ENCODE results near the gene LIPG.

The LIPG gene

DNA sequence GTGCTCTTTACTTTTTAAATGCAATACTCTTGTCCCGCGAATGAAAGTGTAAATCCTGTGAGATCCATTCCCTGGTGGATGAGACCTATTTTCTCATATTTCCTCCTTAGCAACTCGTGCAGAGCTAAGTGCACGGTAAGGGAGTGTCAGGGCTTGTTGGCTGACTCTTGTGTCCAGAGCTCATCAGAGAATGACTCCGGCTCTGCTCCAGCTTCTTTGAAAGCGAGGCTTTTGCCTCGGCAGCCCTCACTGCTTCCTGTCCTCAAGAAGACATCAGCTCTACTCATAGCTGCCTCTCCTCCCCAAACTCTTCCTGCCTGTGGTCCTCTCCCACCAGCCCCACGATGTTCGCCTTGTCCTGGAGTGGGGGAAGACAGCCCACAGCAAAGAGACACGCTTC is 70.7 kb downstream of the LIPG start:
- H3K36me3 Mint-ChIP-seq (ENCODE audit: low read depth), result no peaks in the 10 kb centered on the region
- no peak overlapping the region for H3K27ac Mint-ChIP-seq
- no peak overlapping the region for H3K4me3 Mint-ChIP-seq
- no peak for DNase-seq (ENCODE audit: low spot score)
- H3K4me1 Mint-ChIP-seq (ENCODE audit: low read depth), result no peaks in the 10 kb centered on the region
- H3K9me3 Mint-ChIP-seq, result no peaks in the 10 kb centered on the region
- peaks cover 12% of the 10 kb centered on the region for H3K27me3 Mint-ChIP-seq (ENCODE audit: low read depth)

DNA sequence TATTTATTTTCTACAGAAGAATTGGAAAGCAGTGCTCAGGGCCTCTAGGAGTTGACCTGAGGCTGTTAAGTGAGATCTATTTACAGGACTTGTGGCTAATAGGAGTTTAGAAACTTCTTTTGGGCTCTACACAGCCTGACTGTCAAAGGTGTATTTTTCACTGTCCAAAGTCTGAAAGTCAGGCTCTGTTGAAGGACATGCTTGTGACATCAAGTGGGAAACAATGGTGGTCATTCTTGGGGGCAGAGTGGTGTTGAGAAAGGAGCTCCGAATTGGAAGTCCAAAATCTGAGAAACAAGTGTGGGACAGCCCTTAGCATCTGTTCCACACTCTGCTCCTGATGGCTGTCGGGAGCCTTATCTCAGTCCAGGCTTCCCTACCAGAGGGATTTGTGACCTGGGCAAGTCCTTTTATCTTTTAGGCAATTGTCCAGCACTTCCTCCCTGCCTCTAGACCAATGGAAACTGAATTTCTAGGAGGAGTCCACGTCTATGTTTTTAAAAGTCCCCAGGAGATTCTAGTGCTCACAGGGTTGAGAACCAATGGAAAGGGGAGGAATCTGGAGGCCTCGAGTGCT is 76.4 kb downstream of the LIPG start:
- Mint-ChIP-seq H3K4me1 (ENCODE audit: low read depth) (no peaks in the 10 kb centered on the region), H3K36me3 (ENCODE audit: low read depth) (no peaks in the 10 kb centered on the region), H3K27ac (no peak overlapping the region), H3K4me3 (no peak overlapping the region), H3K9me3 (no peaks in the 10 kb centered on the region), H3K27me3 (ENCODE audit: low read depth) (peaks cover 10% of the 10 kb centered on the region)
- DNase-seq (ENCODE audit: low spot score), result no peak

DNA sequence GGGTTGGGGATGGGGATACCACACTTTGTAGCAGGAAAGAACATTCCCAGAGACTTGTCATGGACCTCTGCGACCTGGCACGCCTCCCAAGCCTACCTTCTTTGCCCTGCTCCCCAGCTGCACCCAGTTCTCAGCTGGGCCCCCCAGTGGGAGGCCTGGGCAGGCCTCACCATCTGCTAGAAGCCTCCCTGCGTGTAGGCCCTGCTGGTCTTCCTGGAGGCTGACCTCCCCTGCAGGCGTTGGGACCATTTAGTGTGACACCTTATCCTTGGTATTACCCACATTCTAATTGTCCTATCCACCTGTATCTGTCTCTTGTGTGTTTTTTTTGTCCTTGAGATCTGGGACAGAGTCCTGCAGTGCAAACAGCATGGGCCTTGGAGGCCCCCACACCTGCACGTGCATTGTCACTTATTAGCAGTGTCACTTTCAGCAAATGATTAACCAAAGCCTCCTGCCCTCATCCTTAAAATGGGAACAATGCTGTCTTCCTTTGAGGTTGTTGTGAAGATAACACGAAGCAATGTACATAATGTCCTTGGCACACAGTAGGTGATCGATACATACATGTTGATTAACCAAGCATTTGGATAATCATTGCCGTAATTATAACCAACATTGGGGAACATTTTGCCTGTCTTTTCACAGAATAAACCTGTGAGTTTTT is 77.2 kb downstream of the LIPG start:
- H3K27me3 Mint-ChIP-seq (ENCODE audit: low read depth), result peaks cover 10% of the 10 kb centered on the region
- H3K36me3 Mint-ChIP-seq (ENCODE audit: low read depth), result no peaks in the 10 kb centered on the region
- H3K4me3 Mint-ChIP-seq, result no peak overlapping the region
- no peak overlapping the region for H3K27ac Mint-ChIP-seq
- DNase-seq (ENCODE audit: low spot score), result no peak
- no peaks in the 10 kb centered on the region for H3K4me1 Mint-ChIP-seq (ENCODE audit: low read depth)
- no peaks in the 10 kb centered on the region for H3K9me3 Mint-ChIP-seq

DNA sequence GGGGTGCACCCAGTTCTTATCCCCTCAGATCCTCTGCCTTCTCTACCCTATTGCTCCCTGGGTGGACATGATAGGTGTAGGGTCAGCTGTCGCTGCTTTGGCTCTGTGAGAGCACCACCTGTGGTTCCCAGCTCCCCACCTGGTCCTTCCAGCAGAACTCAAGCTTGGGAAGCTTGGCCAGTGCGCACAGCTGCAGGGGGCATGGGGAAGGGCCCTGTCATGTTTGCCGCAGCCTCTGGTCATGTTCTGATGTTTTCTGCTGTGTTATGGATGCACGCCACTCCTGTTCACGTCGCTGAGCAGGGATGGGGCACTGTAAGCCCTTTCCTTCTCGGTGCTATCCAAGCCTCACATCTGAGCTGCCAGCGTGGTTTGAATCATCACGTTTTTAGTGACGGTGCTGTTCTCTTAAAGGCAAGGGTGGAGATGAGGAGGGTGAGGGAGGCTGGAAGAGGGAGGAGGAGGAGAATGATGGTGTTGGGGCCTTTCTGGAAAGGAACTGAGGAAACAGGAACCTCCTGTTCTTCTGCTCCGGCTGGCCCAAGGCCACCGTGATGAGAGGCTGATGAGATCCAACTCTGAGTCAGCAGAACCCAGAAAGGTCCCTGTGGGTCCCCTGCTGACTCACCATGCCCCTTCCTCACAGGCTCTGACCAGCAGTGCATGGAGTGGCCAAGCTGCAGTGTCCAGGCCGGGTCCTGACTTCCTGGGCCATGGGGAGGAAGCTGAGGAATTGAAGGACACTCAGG is 78.0 kb downstream of the LIPG start:
- H3K4me3 Mint-ChIP-seq, result no peak overlapping the region
- no peak for DNase-seq (ENCODE audit: low spot score)

GRCh38 chr18:49640741-49641140 is 78.9 kb downstream of the LIPG start:
- no peaks in the 10 kb centered on the region for H3K4me1 Mint-ChIP-seq (ENCODE audit: low read depth)
- H3K27ac Mint-ChIP-seq, result no peak overlapping the region
- no peaks in the 10 kb centered on the region for H3K9me3 Mint-ChIP-seq
- H3K4me3 Mint-ChIP-seq, result no peak overlapping the region
- no peak for DNase-seq (ENCODE audit: low spot score)
- H3K27me3 Mint-ChIP-seq (ENCODE audit: low read depth), result peaks cover 4% of the 10 kb centered on the region
- no peaks in the 10 kb centered on the region for H3K36me3 Mint-ChIP-seq (ENCODE audit: low read depth)

More for the DNA sequence above, 78.0 kb downstream of the LIPG start:
- Mint-ChIP-seq H3K9me3 (no peaks in the 10 kb centered on the region), H3K27me3 (ENCODE audit: low read depth) (peaks cover 7% of the 10 kb centered on the region), H3K36me3 (ENCODE audit: low read depth) (no peaks in the 10 kb centered on the region), H3K4me1 (ENCODE audit: low read depth) (no peaks in the 10 kb centered on the region), H3K27ac (no peak overlapping the region)

DNA sequence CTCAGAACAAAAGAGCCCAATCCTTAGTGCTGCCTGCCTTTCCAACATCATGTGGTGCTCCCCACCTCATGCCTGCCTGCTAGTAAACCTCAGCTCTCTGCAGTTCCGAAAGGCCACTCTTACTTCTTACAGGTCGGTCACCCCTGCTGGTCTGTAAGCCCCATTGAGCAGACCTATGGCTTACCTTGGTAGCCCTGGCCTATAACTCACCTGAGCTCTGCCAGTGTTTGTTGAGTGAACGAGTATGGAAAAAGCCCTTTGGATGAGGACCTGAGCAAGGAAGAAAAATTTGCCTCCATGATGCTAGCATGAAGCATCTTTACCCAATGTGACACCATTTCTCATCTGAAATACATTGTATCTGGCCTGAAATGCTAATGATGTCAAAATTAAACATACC is 83.3 kb downstream of the LIPG start:
- no peaks in the 10 kb centered on the region for H3K4me1 Mint-ChIP-seq (ENCODE audit: low read depth)
- no peaks in the 10 kb centered on the region for H3K9me3 Mint-ChIP-seq
- H3K27ac Mint-ChIP-seq, result no peak overlapping the region
- DNase-seq (ENCODE audit: low spot score), result no peak
- peaks cover 3% of the 10 kb centered on the region for H3K27me3 Mint-ChIP-seq (ENCODE audit: low read depth)
- H3K4me3 Mint-ChIP-seq, result no peak overlapping the region
- H3K36me3 Mint-ChIP-seq (ENCODE audit: low read depth), result no peaks in the 10 kb centered on the region

DNA sequence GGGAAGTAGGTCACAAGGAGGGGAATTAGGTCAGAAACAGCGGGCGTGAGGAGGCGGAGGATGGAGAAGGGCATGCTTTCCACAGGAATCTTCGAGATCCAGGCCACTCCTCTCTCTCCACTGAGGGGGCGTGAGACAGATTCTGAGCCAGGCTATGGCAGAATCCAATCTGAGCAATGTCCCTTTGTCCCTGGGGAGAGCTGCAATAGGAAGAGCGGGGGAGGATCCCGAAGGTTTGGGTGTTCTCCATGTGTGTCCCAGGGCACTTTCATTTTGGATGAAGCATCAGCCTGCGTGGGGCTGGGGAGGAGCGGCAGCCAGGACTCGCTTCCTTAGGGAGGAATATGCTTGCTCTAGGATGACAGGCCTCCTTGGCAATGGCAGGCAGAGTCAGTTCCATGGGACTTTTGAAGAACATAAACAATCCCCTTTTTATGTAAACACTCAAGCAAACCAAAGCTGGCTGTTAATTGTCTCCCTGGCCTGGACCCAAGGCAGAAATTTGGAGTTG is 84.0 kb downstream of the LIPG start:
- no peaks in the 10 kb centered on the region for H3K36me3 Mint-ChIP-seq (ENCODE audit: low read depth)

DNA sequence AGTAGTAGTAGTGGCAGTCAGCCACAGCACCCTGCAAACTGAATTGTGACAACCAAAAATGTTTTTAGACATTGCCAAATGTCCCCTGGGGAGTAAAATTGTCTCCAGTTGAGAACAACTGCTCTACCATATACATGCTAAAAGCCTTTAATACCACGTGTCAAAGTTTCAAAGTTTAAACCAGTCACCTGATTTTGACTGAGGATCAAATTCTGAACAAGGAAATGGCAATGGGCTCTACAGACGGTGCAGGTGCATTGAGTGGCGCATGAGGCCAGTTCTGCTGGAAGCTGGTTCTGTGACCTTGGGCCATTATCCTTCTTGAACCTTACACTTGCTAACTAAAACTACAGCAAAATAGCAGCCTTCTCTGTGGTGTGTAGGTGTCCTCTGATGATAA is 85.0 kb downstream of the LIPG start:
- no peak for DNase-seq (ENCODE audit: low spot score)
- Mint-ChIP-seq H3K9me3 (no peaks in the 10 kb centered on the region), H3K36me3 (ENCODE audit: low read depth) (no peaks in the 10 kb centered on the region), H3K27me3 (ENCODE audit: low read depth) (peaks cover 3% of the 10 kb centered on the region), H3K27ac (no peak overlapping the region), H3K4me3 (no peak overlapping the region), H3K4me1 (ENCODE audit: low read depth) (no peaks in the 10 kb centered on the region)

More for the DNA sequence above, 84.0 kb downstream of the LIPG start:
- no peak overlapping the region for H3K4me3 Mint-ChIP-seq
- H3K9me3 Mint-ChIP-seq, result no peaks in the 10 kb centered on the region
- no peak overlapping the region for H3K27ac Mint-ChIP-seq
- DNase-seq (ENCODE audit: low spot score), result no peak
- no peaks in the 10 kb centered on the region for H3K4me1 Mint-ChIP-seq (ENCODE audit: low read depth)
- peaks cover 3% of the 10 kb centered on the region for H3K27me3 Mint-ChIP-seq (ENCODE audit: low read depth)

DNA sequence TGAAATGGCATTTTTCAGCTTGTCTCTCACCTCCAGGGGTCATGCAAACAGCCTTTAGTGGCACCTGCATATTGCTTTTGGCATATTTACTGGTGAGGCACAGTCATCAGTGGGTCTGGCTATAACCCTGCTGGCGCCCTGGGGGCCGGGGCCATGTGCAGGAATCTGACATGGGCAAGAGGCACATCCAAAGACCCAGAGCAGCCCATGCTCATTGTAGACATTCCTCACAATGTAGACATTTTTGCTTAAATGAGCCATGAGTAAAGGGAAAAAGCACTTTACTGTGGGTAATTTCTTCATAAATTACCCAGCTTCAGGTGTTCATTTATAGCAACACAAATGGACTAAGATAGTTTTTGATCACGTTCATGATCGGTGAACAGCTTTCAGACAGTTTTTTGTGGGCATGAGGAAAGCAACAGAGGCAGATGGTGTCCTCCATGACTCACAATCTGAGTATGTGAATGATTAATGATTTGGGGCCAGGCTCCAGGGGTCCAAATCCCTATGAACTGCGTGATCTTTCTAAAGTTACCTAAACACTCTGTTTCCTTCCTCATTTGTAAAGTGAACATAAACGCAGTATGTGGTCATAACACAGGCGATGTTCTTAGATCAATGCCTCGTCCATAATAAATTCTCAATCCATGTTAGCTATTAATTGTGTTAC is 85.8 kb downstream of the LIPG start:
- Mint-ChIP-seq H3K4me1 (ENCODE audit: low read depth) (no peaks in the 10 kb centered on the region), H3K36me3 (ENCODE audit: low read depth) (no peaks in the 10 kb centered on the region), H3K27ac (no peak overlapping the region), H3K4me3 (no peak overlapping the region), H3K9me3 (no peaks in the 10 kb centered on the region), H3K27me3 (ENCODE audit: low read depth) (peaks cover 3% of the 10 kb centered on the region)
- DNase-seq (ENCODE audit: low spot score), result no peak

GRCh38 chr18:49648326-49648725 is 86.5 kb downstream of the LIPG start:
- Mint-ChIP-seq H3K4me1 (ENCODE audit: low read depth) (no peaks in the 10 kb centered on the region), H3K27me3 (ENCODE audit: low read depth) (peaks cover 3% of the 10 kb centered on the region), H3K27ac (no peak overlapping the region), H3K4me3 (no peak overlapping the region), H3K36me3 (ENCODE audit: low read depth) (no peaks in the 10 kb centered on the region), H3K9me3 (no peaks in the 10 kb centered on the region)
- no peak for DNase-seq (ENCODE audit: low spot score)
